ENCODE results near the gene MDM2.

DNA sequence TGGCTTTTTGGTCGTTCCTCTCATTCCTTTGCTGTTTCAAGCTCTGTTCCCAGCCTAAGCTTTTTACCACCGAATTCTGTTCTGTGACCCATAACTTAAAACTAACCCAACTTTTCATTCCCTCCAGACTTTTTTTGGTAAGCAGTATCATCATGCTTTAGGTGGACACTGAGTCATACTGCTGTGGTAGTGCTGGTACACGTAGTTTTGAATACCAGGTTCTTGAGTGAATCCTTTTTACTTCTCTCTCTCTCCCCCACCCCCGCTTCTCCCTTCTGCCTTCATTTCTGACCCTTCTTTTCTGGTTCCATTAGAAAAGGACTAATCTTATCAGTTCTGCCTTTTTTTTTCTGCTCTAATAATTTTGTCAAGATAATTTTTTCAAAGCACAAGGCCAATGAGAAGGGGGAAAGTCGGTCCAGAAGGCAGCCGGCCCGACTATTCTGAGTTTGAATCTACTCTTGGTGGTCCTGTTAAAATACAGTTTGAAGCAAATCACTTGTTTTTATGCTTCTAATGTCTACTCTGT lies 2.3 kb upstream of the MDM2 start:
- no peak for TF ChIP-seq EZH2 (IDR thresholded peaks at IDR 0.05; ENCODE audit: low read length, unreplicated experiment)
- TF ChIP-seq, protein P1, sequence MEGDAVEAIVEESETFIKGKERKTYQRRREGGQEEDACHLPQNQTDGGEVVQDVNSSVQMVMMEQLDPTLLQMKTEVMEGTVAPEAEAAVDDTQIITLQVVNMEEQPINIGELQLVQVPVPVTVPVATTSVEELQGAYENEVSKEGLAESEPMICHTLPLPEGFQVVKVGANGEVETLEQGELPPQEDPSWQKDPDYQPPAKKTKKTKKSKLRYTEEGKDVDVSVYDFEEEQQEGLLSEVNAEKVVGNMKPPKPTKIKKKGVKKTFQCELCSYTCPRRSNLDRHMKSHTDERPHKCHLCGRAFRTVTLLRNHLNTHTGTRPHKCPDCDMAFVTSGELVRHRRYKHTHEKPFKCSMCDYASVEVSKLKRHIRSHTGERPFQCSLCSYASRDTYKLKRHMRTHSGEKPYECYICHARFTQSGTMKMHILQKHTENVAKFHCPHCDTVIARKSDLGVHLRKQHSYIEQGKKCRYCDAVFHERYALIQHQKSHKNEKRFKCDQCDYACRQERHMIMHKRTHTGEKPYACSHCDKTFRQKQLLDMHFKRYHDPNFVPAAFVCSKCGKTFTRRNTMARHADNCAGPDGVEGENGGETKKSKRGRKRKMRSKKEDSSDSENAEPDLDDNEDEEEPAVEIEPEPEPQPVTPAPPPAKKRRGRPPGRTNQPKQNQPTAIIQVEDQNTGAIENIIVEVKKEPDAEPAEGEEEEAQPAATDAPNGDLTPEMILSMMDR (conservative IDR thresholded peaks at IDR 0.05; ENCODE audit: low read depth, low read length): no peak
- no peak for TF ChIP-seq EZH2phosphoT487 (IDR thresholded peaks at IDR 0.05; ENCODE audit: borderline replicate concordance, low read length)

Data from PC-3 (cell line).